ENCODE measurements around the gene PLEKHA6.

The PLEKHA6 gene, protein sequence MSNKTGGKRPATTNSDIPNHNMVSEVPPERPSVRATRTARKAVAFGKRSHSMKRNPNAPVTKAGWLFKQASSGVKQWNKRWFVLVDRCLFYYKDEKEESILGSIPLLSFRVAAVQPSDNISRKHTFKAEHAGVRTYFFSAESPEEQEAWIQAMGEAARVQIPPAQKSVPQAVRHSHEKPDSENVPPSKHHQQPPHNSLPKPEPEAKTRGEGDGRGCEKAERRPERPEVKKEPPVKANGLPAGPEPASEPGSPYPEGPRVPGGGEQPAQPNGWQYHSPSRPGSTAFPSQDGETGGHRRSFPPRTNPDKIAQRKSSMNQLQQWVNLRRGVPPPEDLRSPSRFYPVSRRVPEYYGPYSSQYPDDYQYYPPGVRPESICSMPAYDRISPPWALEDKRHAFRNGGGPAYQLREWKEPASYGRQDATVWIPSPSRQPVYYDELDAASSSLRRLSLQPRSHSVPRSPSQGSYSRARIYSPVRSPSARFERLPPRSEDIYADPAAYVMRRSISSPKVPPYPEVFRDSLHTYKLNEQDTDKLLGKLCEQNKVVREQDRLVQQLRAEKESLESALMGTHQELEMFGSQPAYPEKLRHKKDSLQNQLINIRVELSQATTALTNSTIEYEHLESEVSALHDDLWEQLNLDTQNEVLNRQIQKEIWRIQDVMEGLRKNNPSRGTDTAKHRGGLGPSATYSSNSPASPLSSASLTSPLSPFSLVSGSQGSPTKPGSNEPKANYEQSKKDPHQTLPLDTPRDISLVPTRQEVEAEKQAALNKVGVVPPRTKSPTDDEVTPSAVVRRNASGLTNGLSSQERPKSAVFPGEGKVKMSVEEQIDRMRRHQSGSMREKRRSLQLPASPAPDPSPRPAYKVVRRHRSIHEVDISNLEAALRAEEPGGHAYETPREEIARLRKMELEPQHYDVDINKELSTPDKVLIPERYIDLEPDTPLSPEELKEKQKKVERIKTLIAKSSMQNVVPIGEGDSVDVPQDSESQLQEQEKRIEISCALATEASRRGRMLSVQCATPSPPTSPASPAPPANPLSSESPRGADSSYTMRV

DNA sequence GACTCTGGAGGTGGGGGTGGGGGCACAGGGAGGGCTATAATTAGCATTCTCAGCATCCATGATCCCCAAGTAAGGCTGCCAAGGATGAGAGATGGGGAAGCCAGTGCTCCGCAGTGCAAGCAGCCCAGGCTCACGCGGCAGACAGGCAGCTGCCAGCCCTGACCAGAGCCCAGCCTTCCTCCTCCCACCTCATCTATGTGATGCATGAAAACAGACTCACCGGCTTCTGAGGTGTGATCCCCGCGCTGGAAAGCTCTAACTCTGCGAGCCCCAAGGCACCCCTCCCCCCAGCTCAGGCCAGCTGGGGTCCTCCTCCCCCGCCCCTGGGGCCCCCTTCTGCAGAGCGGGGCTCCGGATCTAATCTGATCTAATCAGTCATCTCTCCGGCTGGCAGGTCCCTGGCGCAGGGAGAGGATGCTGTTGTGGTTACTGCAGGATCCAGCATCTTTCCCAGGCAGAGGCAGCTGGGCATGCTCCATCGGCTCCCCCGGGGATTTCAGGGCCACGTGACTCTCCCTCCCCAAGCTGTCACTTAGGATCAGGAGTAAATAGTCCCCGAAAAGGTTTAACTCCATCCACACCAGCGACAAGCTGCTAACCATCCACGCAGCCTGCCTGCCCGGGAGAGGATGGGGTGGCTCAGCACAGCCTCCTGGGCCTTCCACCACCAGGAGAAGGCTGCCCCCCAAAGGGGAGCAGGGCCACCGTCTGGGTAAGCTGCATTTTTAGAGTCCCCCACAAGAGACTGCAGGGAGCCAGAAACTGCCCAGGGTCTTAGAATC, at the start of gene PLEKHA6:
TSS of gene PLEKHA6 (minus strand) at position 456 of the 782 bp plus-strand sequence. CDS start 86,202 bp downstream, outside the sequence.
- no peak within 1 kb of the TSS for H2AFZ ChIP-seq (ENCODE audit: low read depth, low read length)
- peak within 1 kb of the TSS; percentile 42 for H3K4me3 ChIP-seq (ENCODE audit: low read length)
- H3K9me3 ChIP-seq (ENCODE audit: low read length): no peaks in the 10 kb centered on the region
- H3K27me3 ChIP-seq (ENCODE audit: insufficient read depth, low read length): peaks cover 2% of the 10 kb centered on the region
- H3K36me3 ChIP-seq (ENCODE audit: insufficient read depth, low read length): no peaks in the 10 kb centered on the region
- peaks cover 37% of the 10 kb centered on the region for H3K4me1 ChIP-seq (ENCODE audit: insufficient read depth, low read length)

DNA sequence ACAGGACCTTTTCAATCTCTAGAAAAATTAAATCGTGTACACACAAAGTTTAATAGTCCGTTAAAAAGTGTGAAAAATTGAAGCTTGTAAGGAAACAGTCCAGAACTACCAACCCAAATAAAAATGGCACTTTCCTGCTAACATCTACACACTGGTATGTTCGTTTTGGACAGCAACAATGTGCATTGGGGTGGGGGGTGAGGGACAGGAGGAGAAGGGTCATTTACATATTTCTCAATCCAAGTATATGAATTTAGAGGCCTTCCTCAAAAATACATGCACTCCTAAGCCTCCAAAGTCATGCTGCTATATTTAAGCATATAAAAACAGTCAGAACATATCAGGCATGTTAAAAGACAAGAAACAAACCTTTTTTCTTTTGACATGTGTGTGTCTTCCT, 49.4 kb upstream of the PLEKHA6 start:
- no peaks in the 10 kb centered on the region for H3K27me3 ChIP-seq (ENCODE audit: insufficient read depth, low read length)
- H3K9me3 ChIP-seq (ENCODE audit: low read length): no peaks in the 10 kb centered on the region
- H3K4me1 ChIP-seq (ENCODE audit: insufficient read depth, low read length): peaks cover 22% of the 10 kb centered on the region
- peak overlapping the region; percentile 87 for H3K4me3 ChIP-seq (ENCODE audit: low read length)
- peaks cover 28% of the 10 kb centered on the region for H3K36me3 ChIP-seq (ENCODE audit: insufficient read depth, low read length)
- no peak overlapping the region for H2AFZ ChIP-seq (ENCODE audit: low read depth, low read length)

DNA sequence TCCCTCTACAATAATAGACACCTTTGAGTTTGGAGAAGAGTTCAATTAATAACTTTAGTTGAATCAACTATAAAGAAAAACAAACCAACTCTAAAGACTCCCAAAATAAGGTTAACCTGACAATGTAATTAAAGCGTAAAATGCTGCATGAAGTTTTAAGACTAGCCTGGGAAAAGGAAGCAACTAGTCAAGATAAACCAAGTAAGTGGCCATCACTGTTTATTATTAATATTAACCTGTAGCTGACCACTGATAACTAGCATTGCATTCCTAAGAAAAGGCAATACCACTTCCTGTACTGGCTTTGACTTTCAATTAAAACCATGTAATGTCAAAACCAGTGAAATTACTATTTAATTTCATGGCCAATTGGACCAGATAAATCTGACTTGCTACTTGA, 48.9 kb upstream of the PLEKHA6 start:
- Histone ChIP-seq H3K9me3 (ENCODE audit: low read length) (no peaks in the 10 kb centered on the region), H3K4me1 (ENCODE audit: insufficient read depth, low read length) (peaks cover 22% of the 10 kb centered on the region), H3K36me3 (ENCODE audit: insufficient read depth, low read length) (peaks cover 33% of the 10 kb centered on the region), H3K4me3 (ENCODE audit: low read length) (peak overlapping the region; percentile 87), H2AFZ (ENCODE audit: low read depth, low read length) (no peak overlapping the region), H3K27me3 (ENCODE audit: insufficient read depth, low read length) (no peaks in the 10 kb centered on the region)

DNA sequence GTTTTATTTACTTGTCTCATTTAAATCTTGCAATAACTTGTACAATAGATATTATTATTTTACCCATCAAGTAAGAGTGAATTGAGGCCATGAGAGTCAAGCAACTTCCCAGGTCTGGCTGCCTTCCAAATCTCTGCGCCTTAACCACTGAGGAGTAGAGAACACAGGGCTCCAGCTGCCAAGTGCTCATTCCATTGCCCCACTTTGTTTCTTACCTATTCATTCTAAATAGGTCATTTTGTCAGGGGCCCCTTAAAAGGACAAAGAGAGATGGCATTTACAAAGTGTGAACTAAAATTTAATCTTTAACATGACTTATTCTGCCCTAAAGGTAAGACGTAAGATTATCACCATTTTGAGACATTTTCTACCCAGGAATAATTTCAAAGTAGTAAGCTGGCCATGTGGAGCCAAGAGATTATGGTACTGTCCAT, 48.4 kb upstream of the PLEKHA6 start:
- no peaks in the 10 kb centered on the region for H3K27me3 ChIP-seq (ENCODE audit: insufficient read depth, low read length)
- no peak overlapping the region for H2AFZ ChIP-seq (ENCODE audit: low read depth, low read length)
- H3K4me3 ChIP-seq (ENCODE audit: low read length): peak overlapping the region; percentile 87
- H3K36me3 ChIP-seq (ENCODE audit: insufficient read depth, low read length): peaks cover 37% of the 10 kb centered on the region
- no peaks in the 10 kb centered on the region for H3K9me3 ChIP-seq (ENCODE audit: low read length)
- H3K4me1 ChIP-seq (ENCODE audit: insufficient read depth, low read length): peaks cover 22% of the 10 kb centered on the region

DNA sequence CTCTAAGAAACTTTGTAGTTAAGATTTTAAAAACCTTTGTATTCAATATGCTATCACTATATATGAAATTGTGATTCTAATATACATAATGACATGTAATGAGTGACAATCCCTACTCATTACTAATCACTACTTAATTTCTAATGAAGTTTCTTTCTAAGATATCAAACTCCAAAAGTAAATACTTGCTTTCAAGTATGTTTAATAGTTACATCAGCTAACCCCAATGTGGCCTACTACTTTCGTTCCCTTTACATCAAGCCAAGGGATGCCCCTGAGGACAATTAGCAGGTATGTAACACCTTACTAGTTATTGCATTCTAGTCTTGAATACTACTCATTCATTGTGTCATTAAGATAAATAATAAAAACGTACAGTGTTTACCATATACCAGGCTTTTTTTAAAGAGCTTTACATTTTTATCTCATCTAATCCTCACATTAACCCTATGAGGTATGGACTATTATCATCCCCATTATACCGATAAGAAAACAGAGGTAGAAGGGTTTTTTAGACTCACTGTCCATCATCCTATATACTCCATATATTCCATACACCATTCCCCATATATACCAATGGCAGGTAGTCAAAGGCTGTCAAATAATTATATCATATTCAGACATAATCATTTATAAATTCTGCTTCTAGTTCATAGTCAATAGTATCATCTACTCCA, 47.7 kb upstream of the PLEKHA6 start:
- Histone ChIP-seq H3K4me3 (ENCODE audit: low read length) (peak overlapping the region; percentile 87), H3K36me3 (ENCODE audit: insufficient read depth, low read length) (peaks cover 42% of the 10 kb centered on the region), H3K9me3 (ENCODE audit: low read length) (no peaks in the 10 kb centered on the region), H2AFZ (ENCODE audit: low read depth, low read length) (no peak overlapping the region), H3K4me1 (ENCODE audit: insufficient read depth, low read length) (peaks cover 22% of the 10 kb centered on the region), H3K27me3 (ENCODE audit: insufficient read depth, low read length) (no peaks in the 10 kb centered on the region)

DNA sequence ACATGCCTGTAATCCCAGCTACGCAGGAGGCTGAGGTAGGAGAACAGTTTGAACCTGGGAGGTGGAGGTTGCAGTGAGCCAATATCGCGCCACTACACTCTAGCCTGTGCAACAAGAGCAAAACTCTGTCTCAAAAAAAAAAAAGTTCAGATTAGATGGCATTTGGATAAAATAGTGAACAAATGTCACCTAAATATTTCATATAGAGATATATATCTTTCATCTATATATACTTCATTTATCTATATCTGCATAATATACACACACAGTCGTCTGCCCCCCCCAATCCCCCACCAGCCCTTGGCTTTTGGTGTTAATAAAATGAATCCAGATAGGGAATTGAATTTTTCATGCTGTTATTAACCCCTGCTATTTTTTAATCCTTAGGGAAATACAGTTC, 46.9 kb upstream of the PLEKHA6 start:
- H3K27me3 ChIP-seq (ENCODE audit: insufficient read depth, low read length): no peaks in the 10 kb centered on the region

DNA sequence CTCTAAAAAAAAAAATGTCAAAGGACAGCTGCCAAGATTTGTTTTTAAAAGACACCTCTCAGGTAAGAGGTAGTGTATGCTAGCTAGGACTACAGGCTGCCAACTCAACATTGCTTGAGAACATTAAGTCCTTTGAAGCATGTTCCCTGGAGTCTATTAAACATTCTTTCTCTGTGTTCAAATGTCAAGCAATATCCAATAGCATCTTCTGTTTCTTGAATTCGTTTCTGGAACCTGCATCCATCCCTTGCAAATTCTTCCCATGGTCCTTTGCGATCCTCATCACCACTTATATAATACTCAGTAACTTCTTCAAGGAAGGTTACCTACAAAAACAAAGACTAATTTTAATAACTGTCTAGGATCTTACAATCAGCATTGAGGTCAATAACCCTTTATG, 46.3 kb upstream of the PLEKHA6 start:
- Histone ChIP-seq H3K4me1 (ENCODE audit: insufficient read depth, low read length) (peaks cover 20% of the 10 kb centered on the region), H2AFZ (ENCODE audit: low read depth, low read length) (no peak overlapping the region), H3K4me3 (ENCODE audit: low read length) (no peak overlapping the region), H3K36me3 (ENCODE audit: insufficient read depth, low read length) (peaks cover 52% of the 10 kb centered on the region), H3K9me3 (ENCODE audit: low read length) (no peaks in the 10 kb centered on the region), H3K27me3 (ENCODE audit: insufficient read depth, low read length) (no peaks in the 10 kb centered on the region)

More for the DNA sequence above, 46.9 kb upstream of the PLEKHA6 start:
- Histone ChIP-seq H3K9me3 (ENCODE audit: low read length) (no peaks in the 10 kb centered on the region), H3K36me3 (ENCODE audit: insufficient read depth, low read length) (peaks cover 47% of the 10 kb centered on the region), H3K4me3 (ENCODE audit: low read length) (peak overlapping the region; percentile 87), H2AFZ (ENCODE audit: low read depth, low read length) (no peak overlapping the region), H3K4me1 (ENCODE audit: insufficient read depth, low read length) (peaks cover 20% of the 10 kb centered on the region)

DNA sequence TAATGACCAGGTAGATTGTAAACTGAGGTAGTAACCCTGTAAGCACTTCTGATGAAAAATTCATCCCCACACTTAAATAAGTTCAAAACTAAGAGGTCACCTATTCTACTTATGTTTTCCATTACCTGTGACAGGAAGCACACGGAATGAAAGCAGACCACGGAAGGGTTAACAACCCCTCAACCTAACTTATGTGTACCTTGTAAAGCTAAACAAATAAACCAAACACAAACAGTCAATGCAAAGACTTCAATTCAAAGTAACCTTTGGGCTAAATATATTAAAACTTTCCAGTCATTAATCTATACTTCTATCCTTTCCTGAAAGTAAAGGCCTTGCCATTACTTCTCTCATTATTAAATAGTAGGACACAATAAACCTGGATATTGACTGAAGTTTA, 44.9 kb upstream of the PLEKHA6 start:
- H3K9me3 ChIP-seq (ENCODE audit: low read length): no peaks in the 10 kb centered on the region
- no peak overlapping the region for H2AFZ ChIP-seq (ENCODE audit: low read depth, low read length)
- H3K27me3 ChIP-seq (ENCODE audit: insufficient read depth, low read length): no peaks in the 10 kb centered on the region
- H3K4me1 ChIP-seq (ENCODE audit: insufficient read depth, low read length): peaks cover 18% of the 10 kb centered on the region
- H3K4me3 ChIP-seq (ENCODE audit: low read length): no peak overlapping the region
- H3K36me3 ChIP-seq (ENCODE audit: insufficient read depth, low read length): peaks cover 61% of the 10 kb centered on the region

DNA sequence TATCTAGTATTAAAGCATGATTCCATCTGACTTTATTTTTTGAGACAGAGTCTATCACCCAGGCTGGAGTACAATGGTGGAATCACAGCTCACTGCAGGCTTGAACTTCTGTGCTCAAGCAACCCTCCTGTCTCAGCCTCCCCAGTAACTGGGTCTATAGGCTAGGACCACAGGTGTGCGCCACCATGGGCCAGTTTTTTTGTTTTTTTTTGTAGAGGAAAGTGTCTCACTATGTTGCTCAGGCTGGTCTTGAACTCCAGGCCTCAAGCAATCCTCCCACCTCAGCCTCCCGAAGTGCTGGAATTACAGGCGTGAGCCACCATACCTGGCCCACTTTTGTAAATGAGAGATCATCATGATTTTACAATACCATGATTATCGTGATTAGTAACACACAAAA, 42.7 kb upstream of the PLEKHA6 start:
- Histone ChIP-seq H3K9me3 (ENCODE audit: low read length) (no peaks in the 10 kb centered on the region), H3K4me1 (ENCODE audit: insufficient read depth, low read length) (peaks cover 16% of the 10 kb centered on the region), H3K27me3 (ENCODE audit: insufficient read depth, low read length) (no peaks in the 10 kb centered on the region), H3K4me3 (ENCODE audit: low read length) (no peak overlapping the region), H2AFZ (ENCODE audit: low read depth, low read length) (no peak overlapping the region), H3K36me3 (ENCODE audit: insufficient read depth, low read length) (peaks cover 61% of the 10 kb centered on the region)

DNA sequence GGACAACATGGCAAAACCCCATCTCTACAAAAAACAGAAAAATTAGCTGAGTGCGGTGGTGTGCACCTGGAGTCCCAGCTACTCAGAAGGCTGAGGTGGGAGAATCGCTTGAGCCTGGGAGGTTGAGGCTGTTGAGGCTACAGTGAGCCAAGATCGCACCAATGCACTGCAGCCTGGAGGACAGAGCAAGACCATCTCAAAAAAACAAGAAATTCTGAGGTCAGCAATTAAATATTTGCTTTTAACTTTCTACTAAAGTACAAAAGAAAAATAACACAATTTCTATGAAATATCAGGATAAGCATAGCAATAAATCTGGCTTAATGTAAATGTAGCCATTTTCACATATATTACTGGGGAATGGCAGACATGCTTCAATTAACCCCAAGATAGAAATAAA, 42.0 kb upstream of the PLEKHA6 start:
- no peaks in the 10 kb centered on the region for H3K27me3 ChIP-seq (ENCODE audit: insufficient read depth, low read length)
- H3K36me3 ChIP-seq (ENCODE audit: insufficient read depth, low read length): peaks cover 59% of the 10 kb centered on the region
- peaks cover 12% of the 10 kb centered on the region for H3K4me1 ChIP-seq (ENCODE audit: insufficient read depth, low read length)
- no peak overlapping the region for H2AFZ ChIP-seq (ENCODE audit: low read depth, low read length)
- H3K4me3 ChIP-seq (ENCODE audit: low read length): no peak overlapping the region
- H3K9me3 ChIP-seq (ENCODE audit: low read length): no peaks in the 10 kb centered on the region

DNA sequence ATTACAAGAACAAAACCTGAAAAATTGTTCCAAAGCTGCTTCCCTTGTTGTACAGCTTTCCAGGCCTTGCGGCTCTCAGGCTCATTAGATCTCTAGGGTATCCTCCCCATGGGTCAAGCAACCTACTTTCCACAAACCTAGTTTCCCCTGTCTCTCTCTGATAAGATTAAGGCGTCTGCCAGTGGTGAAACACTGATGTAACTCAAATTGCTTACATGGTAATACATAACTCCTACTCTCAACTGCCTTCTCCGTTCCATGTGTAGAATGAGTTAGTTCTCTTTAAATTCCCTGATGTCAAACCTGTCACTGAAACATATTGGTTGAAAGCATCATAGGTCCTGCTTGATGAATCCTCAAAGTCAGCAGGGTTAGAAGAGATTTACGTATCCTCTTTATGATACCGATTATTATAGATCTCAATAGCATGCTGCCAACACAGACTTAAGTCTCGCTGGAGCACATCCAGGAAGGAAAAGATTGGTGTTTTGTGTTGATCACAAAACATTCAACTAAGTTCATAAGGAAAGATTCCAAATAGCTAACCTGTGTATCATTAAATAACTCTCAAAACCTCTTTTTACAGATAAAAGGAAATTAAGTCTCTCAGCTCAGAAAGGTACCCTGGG, 41.3 kb upstream of the PLEKHA6 start:
- no peak overlapping the region for H3K4me3 ChIP-seq (ENCODE audit: low read length)
- no peak overlapping the region for H2AFZ ChIP-seq (ENCODE audit: low read depth, low read length)
- no peaks in the 10 kb centered on the region for H3K27me3 ChIP-seq (ENCODE audit: insufficient read depth, low read length)
- H3K36me3 ChIP-seq (ENCODE audit: insufficient read depth, low read length): peaks cover 55% of the 10 kb centered on the region
- H3K4me1 ChIP-seq (ENCODE audit: insufficient read depth, low read length): peaks cover 6% of the 10 kb centered on the region
- H3K9me3 ChIP-seq (ENCODE audit: low read length): peaks cover under 1% of the 10 kb centered on the region

Data from neuron (in vitro differentiated cells).